SHP77 (cell line): ENCODE results near the gene COTL1.

Experiments used
- DNase-seq, 2 experiments: peaks; one replicate each; lab custom pipeline; 2025; lab: John Stamatoyannopoulos, UW

Gene COTL1, protein sequence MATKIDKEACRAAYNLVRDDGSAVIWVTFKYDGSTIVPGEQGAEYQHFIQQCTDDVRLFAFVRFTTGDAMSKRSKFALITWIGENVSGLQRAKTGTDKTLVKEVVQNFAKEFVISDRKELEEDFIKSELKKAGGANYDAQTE

DNA sequence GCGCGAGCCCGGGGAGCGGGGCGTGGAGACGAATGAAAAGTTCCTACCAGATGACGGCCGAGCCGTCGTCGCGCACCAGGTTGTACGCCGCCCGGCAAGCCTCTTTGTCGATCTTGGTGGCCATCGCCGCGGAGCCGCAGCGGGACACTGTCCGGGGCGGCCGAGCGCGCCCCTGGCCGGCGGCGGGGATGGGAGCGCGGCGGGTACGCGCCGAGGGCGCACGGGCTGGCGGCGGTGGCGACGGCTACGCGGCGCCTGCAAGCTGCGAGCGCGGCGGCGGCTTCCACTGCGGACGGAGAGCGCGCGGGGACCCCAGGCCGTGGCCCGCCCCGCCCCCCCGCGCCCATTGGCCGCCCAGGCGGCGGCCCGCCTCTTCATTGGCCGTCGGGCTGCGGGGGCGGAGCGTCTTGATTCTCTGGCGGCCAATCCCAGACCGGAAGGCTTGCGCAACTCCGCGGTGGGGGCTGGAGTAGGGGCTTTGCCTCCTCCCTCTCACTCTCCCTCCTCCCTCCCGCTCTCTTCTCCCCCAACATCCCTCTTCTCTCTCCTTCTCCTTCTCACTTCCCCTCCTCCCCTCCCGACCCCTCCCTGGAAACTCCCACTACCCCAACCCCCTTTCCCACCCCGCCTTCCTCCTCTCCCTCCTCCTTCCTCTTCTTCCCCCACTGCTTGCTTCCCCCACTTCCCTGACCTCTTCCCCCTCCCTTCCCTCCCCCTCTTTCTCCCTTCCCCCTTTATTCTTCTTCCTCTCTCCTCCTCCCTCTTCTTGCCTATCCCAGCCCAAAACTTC lies at the start of gene COTL1:
TSS of gene COTL1 (minus strand) at position 288 of the 790 bp plus-strand sequence. CDS start at position 124, 164 bp downstream.
- peak; percentile 88 to 93 for DNase-seq

DNA sequence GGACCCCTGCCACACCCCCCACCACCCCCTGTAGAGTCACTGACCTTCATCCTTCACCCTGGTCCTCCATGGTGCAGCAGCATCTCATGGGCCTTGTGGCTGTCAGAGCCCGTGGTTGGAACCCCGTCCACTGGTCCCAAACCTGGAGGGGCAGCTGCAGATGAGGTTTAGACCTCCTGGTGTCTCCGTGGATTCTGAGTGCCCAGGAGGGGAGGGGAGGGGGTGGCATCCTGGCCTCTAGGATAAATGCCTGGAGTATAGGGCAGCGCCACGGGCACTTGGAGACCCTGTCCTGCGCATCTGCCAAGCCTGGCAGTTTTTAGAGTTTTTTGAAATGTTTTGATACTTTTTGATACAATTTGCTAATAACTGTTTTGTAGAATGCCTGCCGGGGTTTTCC lies 48.0 kb upstream of the COTL1 start:
- no peak for DNase-seq

DNA sequence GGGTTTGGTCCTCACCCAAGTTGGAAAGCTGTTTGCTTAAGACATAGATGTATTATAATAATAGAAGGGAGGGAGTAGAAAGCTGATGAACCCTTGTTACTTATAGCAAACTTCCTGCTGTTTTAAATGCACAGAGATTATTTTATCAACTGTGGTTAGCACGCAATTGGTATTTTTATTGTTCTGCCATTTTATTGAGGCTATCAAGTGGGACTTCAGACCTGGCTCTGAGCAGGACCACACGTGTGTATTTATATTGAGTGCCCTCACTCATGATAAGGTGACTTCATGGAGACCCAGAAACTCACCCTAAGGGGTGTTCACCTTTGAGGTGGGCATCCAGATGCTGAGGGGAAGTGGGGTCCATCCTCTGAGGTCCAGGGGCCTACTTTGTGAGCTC lies 47.5 kb upstream of the COTL1 start:
- no peak for DNase-seq

DNA sequence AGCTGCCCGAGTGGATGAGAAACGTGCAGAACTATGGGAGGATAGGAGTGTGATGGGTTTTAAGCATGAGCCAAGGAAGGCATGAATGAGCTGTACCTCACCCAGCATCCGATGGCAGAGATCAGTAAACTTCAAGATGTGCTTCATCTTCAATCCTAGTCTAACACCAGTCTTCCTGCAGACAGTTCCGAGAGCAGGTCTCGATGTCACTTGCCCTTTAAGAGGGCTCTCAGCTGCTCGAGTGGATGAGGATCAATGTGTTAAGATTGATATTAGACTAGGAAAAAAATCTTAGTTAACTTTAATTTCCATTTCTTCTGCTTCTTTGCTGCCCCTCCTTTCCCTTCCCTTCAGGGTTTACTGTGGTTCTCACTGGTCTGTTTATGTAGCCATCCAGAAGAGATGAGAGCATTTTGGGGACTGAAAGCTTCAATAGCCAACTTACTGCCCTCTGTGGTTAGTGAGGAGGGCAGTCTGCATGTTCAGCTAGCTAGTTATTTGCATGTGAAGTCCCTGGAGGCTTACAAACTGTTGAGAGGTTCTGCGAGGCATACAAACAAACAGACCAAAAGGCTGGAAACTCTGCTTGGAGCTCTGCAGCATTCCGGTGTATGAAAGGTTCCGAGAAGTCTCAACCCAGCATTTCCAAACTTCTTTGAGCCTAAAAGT lies 45.7 kb upstream of the COTL1 start:
- DNase-seq = no peak

DNA sequence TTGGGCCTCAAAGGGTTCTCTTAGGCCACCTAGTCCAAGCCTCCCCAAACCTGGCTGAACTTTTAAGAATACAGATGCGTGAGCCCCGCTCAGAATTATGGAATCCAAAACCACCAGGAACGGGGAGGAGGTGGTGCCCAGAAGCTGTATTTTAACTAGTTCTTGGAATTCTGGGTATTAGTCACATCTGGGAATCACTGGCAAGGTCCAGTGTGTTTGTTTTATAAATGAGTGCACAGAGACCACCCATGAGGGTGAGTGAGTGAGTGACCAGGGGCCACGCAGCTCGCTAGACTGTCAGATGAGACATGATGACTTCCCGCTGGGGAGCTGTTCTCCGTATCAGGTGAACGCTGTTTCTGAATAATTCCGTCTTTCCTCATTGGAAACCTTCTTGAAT lies 44.6 kb upstream of the COTL1 start:
- DNase-seq = no peak

DNA sequence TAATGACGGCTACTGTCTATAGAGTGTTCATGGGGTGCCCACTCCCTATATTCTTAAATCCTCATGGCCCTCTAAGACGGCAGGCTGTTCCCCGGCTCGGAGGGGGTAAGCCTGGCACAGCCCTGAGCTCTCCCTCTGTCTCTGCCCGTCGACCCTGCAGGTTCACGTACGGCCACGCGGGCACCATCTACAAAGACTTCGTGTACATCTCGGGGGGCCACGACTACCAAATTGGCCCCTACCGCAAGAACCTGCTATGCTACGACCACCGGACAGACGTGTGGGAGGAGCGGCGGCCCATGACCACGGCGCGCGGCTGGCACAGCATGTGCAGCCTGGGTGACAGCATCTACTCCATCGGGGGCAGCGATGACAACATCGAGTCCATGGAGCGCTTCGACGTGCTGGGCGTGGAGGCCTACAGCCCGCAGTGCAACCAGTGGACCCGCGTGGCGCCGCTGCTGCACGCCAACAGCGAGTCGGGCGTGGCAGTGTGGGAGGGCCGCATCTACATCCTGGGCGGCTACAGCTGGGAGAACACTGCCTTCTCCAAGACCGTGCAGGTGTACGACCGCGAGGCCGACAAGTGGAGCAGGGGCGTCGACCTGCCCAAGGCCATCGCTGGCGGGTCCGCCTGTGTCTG lies 43.7 kb upstream of the COTL1 start:
- DNase-seq = no peak

DNA sequence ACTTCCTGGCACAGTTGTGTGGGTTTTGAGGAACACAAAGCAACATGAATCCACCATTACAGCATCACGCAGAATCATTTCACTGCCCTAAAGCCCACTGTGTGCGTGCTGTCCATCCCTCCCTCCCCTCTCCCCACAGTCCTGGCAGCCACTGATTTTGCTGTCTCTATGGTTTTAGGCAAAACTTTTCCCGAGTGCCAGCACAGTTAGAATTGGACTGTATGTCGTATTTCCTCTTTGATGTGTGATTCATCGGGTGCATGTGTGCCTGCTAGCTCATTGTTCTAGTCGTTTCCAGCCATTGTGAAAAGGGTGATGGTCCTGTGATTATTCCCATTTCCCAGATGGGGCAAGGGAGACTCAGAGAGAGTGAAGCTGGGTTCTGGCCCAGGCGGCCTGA lies 43.1 kb upstream of the COTL1 start:
- no peak for DNase-seq

DNA sequence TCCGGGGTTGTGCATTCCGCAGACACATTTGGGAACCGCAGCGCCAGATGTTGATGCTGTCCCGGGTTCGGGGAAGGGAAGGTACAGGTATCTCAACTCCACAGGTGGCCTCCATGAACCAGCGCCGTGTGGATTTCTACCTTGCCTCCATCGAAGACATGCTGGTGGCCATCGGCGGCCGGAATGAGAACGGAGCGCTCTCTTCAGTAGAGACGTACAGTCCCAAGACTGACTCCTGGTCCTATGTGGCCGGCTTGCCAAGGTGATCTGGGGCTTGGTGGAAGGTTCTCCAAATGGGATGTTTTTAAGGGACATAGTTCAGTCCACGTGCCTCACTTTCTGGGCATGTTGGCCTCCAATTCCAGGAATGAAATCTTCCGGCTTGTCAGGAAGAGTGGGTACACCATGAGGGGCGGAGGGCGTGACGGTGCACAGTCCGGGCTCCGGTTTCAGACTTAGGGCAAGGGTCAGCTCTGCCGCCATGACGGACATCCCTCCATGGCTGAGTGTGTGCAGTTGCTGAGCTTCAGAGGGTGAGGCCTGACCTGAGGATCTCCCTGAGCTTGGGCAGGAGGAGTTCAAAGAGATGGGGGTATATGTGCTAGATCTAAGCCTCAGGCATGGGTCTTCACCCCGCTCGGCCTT lies 41.9 kb upstream of the COTL1 start:
- no peak for DNase-seq

DNA sequence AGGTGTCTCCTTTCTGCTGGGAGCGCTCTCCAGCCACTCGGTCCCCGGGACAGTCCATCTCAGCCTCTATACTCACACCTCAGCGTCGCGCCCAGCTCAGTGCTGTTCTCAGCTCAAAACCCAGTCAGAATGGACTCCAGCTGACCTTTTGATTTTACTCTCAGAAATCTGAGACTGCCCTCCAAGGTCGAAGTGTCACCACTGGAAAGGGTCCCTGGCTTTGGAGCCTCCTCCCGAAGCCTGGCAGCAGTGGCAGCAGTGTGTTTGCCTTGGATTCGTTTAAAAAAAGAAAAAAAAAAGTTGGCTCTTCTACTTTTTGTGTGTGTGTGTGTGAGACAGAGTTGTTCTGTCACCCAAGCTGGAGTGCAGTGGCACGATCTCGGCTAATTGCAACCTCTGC lies 40.8 kb upstream of the COTL1 start:
- no peak for DNase-seq

DNA sequence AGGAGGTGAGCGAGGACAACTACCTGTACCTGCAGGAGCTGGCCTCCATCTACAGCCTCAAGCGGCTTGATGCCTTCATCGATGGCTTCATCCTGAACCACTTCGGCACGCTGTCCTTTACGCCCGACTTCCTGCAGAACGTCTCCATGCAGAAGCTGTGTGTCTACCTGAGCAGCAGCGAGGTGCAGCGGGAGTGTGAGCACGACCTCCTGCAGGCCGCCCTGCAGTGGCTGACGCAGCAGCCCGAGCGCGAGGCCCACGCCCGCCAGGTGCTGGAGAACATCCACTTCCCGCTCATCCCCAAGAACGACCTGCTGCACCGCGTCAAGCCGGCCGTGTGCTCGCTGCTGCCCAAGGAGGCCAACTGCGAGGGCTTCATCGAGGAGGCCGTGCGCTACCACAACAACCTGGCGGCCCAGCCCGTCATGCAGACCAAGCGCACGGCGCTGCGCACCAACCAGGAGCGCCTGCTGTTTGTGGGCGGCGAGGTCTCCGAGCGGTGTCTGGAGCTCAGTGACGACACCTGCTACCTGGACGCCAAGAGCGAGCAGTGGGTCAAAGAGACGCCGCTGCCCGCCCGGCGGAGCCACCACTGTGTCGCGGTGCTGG lies 39.5 kb upstream of the COTL1 start:
- DNase-seq = no peak

DNA sequence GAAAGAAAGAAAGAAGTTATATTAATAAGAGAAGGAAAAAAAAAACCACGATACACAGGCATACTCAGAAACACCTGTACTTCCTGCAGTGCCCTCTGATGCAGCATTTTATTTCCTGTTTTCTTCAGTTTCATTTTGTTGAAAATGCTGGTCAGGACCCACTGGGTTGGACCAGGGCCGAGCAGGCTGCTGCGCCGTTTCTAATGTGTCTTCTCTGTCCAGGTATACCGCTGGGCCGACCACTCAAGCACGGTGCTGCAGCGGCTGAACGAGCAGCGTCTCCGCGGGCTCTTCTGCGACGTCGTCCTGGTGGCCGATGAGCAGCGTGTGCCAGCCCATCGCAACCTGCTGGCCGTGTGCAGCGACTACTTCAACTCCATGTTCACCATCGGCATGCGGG lies 38.8 kb upstream of the COTL1 start:
- no peak for DNase-seq

DNA sequence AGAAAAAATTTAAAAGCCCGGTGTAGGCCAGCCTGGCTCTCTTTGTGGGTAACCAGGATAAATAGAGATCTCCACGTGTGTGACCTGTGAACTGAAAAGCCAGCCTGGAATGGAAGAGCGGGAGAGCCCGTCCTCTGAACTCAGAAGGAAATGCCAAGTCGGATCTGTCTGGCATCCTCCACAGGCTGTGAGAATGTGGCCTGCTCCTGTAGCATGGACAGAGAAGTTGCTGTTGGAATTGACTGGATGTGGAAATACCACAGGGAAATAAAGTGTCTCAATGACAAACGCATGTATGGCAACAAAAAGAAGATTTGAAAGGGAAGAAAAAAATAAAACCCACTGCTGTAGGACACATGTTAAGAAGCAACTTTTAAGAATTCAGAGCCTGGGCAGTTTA lies 37.1 kb upstream of the COTL1 start:
- no peak for DNase-seq

DNA sequence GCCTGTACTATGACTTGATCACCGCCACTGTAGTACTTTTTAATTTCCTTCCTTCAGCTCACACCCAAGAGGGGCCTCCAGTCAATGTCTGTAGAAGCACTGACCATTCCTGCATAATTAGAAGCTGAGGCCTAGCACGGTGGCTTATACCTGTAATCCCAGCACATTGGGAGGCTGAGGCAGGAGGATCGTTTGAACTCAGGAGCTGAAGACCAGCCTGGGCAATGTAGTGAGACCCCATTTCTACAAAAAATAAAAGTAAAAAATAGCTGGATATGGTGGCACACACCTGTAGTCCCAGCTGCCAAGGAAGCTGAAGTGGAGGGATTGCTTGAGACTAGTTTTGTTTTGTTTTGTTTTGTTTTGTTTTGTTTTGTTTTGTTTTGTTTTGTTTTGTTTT lies 36.4 kb upstream of the COTL1 start:
- DNase-seq = no peak

DNA sequence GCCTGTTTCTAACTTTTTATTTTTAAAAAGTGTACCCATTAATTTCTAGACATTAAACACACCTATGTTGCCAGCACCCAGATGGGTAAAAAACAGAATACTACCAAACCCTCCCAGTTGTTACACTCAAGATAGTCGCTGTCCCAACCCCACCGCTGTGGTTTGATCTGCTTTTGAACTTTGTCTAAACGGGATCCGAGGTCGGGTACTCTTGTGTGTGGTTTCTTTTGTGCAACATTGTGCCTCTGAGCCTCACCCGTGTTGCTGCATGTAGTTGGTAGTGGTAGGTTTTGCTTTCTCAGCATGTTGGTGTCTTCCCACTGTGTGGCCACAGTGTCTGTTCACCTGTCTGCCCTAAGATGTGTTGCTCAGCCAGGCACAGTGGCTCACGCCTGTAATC lies 34.7 kb upstream of the COTL1 start:
- no peak for DNase-seq

DNA sequence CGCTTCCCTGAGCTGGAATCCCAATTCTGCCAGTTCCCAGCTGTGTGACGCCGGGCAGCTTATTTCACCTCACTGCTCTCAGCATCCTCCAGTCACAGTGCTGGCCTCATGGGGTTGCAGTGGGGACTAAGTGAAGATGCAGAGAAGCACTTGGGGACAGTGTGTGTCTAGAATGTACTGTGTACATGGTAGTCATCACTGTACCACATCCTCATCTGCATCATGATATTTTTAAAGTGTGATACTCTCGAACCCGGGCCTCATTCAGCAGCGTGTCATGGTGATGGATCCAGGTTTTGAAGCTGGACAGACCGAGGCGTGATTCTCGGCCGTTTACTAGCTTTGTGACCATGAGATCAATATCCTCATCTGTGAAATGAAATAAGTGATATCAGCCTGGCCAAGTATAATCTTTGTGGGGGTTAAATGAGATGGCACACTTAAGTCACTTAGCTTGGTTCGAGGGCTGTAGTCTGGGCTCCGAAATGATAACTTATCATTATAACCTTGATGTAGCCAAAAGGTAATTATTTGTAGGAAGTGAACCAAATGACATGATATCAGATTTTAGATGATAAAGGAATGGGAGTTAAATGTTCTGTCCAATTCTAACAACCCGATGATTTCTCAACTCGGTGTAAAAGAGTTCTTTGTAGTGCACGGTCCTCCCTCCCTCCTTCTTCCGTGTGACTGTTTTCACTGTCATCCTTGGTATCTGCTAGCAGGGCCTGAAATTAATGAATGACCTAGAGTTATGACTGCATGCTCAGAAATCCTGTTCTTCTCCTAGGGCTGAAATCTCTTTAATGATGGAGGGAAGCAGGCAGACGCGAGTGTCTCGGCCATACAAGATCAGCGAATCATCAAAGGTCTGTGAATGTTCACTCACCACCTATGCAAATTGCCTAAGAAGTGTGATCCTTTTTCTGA lies 32.4 kb upstream of the COTL1 start:
- DNase-seq = no peak

DNA sequence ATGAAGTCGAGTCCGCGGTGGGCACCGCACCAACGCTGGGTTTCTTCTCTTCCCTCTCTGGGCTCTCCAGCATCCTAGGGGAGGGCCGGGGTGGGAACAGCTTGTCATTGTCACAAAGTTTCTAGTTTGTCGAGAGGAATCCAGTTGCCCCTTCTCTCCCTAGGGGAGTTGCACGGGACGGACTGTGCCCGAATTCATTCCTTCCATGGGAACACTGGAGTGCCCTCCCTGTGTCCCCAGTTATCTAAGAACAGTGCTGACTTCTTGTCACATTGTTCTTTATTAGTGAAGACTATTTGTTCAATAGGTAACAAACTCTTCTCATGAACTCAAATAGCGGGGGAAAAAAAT lies 31.6 kb upstream of the COTL1 start:
- DNase-seq = no peak

DNA sequence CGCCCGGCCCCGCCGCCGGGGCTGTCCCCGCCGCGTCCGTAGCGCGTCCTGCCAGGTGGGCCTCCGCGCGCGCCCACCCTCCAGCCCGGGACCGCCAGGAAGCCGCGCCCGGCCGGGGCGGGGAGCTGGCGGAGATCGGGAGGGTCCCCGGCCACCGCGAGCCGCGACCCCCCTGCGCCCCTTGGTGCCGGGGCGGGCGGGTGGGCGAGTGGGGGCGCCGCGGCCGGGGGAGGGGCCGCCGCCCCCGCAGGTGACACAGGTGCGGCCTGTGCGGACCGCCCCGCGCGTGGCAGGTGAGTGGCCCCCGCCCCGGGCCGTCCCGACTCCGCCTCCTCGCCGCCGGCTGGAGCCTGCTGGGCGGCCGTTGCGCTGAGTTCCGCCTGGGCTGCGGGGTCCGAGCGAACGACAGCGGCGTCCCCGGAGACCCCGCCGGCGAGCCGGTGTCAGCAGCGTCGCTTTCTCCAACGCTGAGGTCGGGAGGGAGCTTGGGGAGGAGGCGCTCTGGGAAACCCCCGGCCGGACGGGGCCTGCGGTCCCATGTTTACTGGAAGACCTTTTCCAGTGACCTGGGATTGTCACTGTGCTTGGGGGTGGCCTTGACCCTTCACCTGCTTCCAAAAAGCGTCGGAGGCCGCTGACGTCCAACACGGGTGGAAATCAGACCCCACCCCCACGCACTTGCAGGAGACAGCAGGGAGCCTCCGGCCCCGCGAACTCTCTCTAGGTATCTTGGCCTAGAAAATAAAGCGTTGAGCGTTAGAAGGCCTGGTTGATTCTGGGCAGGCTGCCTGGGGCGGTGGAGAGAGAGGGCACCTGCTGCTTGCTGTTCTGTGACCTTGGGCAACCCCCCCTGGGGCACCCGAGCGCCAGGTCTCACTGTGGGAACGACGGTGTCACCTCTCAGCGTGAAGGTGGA lies 31.0 kb upstream of the COTL1 start:
- peak in 1 of 2 experiments; percentile 16 for DNase-seq

DNA sequence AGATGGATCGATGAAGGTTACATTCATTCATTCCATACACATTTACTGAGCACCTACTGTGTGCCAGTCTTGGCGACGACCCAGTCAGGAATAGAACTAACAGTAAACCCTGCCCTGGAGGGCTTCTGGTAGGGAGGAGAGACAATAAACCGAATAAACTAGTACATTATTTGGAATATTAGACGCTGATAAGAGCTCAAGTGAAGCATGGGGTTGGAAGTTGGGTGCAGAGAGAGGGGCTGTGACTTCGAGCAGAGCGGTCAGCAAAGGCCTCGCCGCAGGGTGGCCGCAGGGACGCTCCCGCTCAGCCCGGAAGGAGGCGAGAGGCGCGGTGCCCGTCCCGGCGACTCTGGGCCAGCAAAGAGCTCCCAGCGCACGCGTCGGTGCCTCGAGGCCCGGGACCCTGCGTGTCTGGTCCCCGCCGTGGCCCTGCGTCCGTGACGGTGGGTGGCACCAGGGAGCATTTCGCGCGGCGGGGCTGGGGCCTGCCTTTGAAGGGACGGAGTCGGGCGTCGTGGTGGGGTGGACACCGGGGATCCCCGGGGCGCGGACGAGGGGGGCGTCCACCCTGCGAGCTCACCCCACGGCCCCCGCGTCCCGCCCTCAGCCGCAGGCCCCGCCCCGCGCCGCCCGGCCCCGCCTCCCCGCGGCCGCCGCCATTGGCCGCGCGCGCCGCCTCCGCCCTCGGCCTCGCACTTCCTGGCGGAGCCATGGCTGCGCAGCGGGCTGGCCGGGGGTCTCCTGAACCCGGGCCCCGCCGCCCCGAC lies 30.1 kb upstream of the COTL1 start, which contains the start of gene KLHL36:
TSS of gene KLHL36 (plus strand) at position 684 of the 767 bp plus-strand sequence. CDS start 2,357 bp downstream, outside the sequence.
- peak; percentile 12 to 35 for DNase-seq

DNA sequence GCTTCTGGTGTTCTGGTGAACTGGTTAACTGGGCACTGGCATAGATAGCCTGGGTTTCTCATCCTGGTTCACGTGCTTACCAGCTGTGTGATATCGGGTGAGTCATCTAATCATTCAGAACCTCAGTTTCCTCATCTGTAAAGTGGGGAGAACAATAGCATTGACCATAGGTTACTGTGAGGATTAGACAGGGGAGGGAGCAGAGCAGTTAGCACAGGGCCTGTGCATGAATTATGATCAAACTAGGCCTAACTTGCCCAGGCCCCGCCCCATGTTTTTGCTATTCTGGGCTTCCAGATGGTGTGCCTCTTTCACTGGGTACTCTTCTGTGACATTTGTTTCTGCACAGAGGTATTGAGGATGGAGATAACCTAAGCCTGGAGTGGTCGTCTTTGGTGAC lies 25.8 kb upstream of the COTL1 start:
- peak in 1 of 2 experiments; percentile 22 for DNase-seq
